Panc1 (cell line): ENCODE results near the gene GNAT2. TPM values are rescaled to one million over a fixed set of nuclear protein-coding genes. Genes with fewer than 3 reads are reported as not detected.

Experiments used
- ATAC-seq: fragments of 200-7000 bp; cut with Tn5 transposase; 2 replicates; pipeline ENCODE4 v1.9.1; 2020; ENCODE audit warnings: mild to moderate bottlenecking, moderate library complexity
- BruUV-seq: library from RNA; stranded (reverse); fragments of 400-500 nt; replicated peaks from 2 replicates; lab custom pipeline; 2021; lab: Mats Ljungman, UMichigan
- CTCF ChIA-PET: fragments of 300-600 bp; sonication (Branson Sonifier 250); formaldehyde crosslinking; loops from one replicate; lab custom pipeline; 2022; ENCODE audit warnings: antibody characterized with exemption; lab: Charles Lee
- POLR2A ChIA-PET: fragments of 300-600 bp; sonication (Branson Sonifier 250); formaldehyde crosslinking; loops from one replicate; lab custom pipeline; 2022; ENCODE audit warnings: antibody characterized with exemption; lab: Charles Lee
- DNase-seq: peaks from one replicate; pipeline ENCODE4 v3.0.0-alpha.2; 2010; ENCODE audit warnings: low read depth, low spot score
- H3K27ac ChIP-seq: 2 replicates; pipeline ENCODE4 v1.5.1; 2011; ENCODE audit warnings: mild to moderate bottlenecking, low read length, inconsistent platforms
- H3K27me3 ChIP-seq: fragments of 200-500 bp; sonication (Bioruptor generic); 2 replicates; pipeline ENCODE4 v1.6.0; 2014; ENCODE audit warnings: low read length, inconsistent platforms; ENCODE audit not compliant: control insufficient read depth, insufficient read depth
- H3K36me3 ChIP-seq: fragments of 200-500 bp; sonication (Bioruptor generic); 2 replicates; pipeline ENCODE4 v1.5.1; 2014; ENCODE audit warnings: inconsistent platforms, mild to moderate bottlenecking, low read length, moderate library complexity; ENCODE audit not compliant: control insufficient read depth, insufficient read depth
- H3K4me1 ChIP-seq: 2 replicates; pipeline ENCODE4 v1.5.1; 2011; ENCODE audit warnings: inconsistent platforms, mild to moderate bottlenecking, low read length, moderate library complexity; ENCODE audit not compliant: control insufficient read depth, insufficient read depth
- H3K4me3 ChIP-seq, 2 experiments: 2 replicates each; pipeline ENCODE4 v1.5.1; 2011 to 2012; ENCODE audit warnings: low read depth in 2 of 2, low read length in 2 of 2, mild to moderate bottlenecking in 2 of 2, inconsistent platforms in 1 of 2, moderate library complexity in 1 of 2
- H3K9me3 ChIP-seq: fragments of 200-500 bp; sonication (Bioruptor generic); 2 replicates; pipeline ENCODE4 v1.5.1; 2014; ENCODE audit warnings: low read depth, mild to moderate bottlenecking, inconsistent platforms, low read length, moderate library complexity; ENCODE audit not compliant: control insufficient read depth, insufficient read depth
- CTCF ChIP-seq: fragments of 450-650 bp; IDR thresholded peaks from 2 replicates; pipeline ENCODE4 v1.5.1; 2017; ENCODE audit warnings: mild to moderate bottlenecking
- POLR2AphosphoS5 ChIP-seq: IDR thresholded peaks from 2 replicates; pipeline ENCODE4 v1.6.1; 2012; ENCODE audit warnings: mild to moderate bottlenecking, low read depth, low read length, moderate library complexity
- SIN3A ChIP-seq: IDR thresholded peaks from 2 replicates; pipeline ENCODE4 v1.6.1; 2012; ENCODE audit warnings: low read depth, mild to moderate bottlenecking, low read length, moderate library complexity, borderline replicate concordance; ENCODE audit not compliant: insufficient read depth
- TCF7L2 ChIP-seq: IDR thresholded peaks from 2 replicates; pipeline ENCODE4 v1.6.1; 2011; ENCODE audit warnings: mild to moderate bottlenecking, low read depth, low read length, inconsistent platforms
- in situ Hi-C: cut with HindIII; loops from 2 replicates; pipeline ENCODE4 v1.10.0; 2016; ENCODE audit warnings: low sequenced_read_pairs, low pct_unique_long_range_greater_than_20kb
- intact Hi-C: fragments of 100-400 bp; cut with micrococcal nuclease; formaldehyde crosslinking; loops from one replicate; pipeline ENCODE4 v1.10.0; 2022; ENCODE audit not compliant: unreplicated experiment
- total RNA-seq: library from RNA; stranded (reverse); gene quantifications from one replicate; pipeline ENCODE4 v1.2.1, GENCODE V29; 2021; ENCODE audit not compliant: unreplicated experiment
- TF ChIP-seq, protein P1 (sequence below), 2 experiments: IDR thresholded peaks; 2 replicates each; pipeline ENCODE4 v1.6.1; 2011 to 2012; ENCODE audit warnings: low read depth in 2 of 2, control low read depth in 1 of 2, low read length in 1 of 2, mild to moderate bottlenecking in 1 of 2, moderate library complexity in 1 of 2; ENCODE audit not compliant: insufficient read depth in 1 of 2

The GNAT2 gene
- total RNA-seq, 1 experiment from 2014 or later: 0.44 TPM

GRCh38 chr1:109584766-109585165 is 34.6 kb downstream of the GNAT2 start:
- Histone ChIP-seq H3K27me3 (no peaks in the 10 kb centered on the region), H3K4me3 (no peak overlapping the region), H3K4me1 (no peaks in the 10 kb centered on the region), H3K9me3 (no peaks in the 10 kb centered on the region), H3K27ac (no peak overlapping the region), H3K36me3 (peaks cover 23% of the 10 kb centered on the region)
- intact Hi-C loops (no loop called here), in situ Hi-C loops (no loop called here)
- POLR2A ChIA-PET: no interaction called here
- DNase-seq (no peak), ATAC-seq (no peak)
- CTCF ChIA-PET: no interaction called here
- TF ChIP-seq CTCF (no peak), TCF7L2 (no peak), POLR2AphosphoS5 (no peak), SIN3A (no peak)
- TF ChIP-seq, protein P1, sequence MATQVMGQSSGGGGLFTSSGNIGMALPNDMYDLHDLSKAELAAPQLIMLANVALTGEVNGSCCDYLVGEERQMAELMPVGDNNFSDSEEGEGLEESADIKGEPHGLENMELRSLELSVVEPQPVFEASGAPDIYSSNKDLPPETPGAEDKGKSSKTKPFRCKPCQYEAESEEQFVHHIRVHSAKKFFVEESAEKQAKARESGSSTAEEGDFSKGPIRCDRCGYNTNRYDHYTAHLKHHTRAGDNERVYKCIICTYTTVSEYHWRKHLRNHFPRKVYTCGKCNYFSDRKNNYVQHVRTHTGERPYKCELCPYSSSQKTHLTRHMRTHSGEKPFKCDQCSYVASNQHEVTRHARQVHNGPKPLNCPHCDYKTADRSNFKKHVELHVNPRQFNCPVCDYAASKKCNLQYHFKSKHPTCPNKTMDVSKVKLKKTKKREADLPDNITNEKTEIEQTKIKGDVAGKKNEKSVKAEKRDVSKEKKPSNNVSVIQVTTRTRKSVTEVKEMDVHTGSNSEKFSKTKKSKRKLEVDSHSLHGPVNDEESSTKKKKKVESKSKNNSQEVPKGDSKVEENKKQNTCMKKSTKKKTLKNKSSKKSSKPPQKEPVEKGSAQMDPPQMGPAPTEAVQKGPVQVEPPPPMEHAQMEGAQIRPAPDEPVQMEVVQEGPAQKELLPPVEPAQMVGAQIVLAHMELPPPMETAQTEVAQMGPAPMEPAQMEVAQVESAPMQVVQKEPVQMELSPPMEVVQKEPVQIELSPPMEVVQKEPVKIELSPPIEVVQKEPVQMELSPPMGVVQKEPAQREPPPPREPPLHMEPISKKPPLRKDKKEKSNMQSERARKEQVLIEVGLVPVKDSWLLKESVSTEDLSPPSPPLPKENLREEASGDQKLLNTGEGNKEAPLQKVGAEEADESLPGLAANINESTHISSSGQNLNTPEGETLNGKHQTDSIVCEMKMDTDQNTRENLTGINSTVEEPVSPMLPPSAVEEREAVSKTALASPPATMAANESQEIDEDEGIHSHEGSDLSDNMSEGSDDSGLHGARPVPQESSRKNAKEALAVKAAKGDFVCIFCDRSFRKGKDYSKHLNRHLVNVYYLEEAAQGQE (IDR thresholded peaks at IDR 0.05; ENCODE audit: insufficient read depth in 1 of 2, low read depth in 2 of 2, low read length in 1 of 2): no peak
- BruUV-seq: no TSS peak

GRCh38 chr1:109582021-109582420 is 37.4 kb downstream of the GNAT2 start:
- DNase-seq: no peak
- no peaks in the 10 kb centered on the region for H3K27me3 ChIP-seq
- H3K36me3 ChIP-seq: peaks cover 18% of the 10 kb centered on the region
- H3K4me3 ChIP-seq: no peak overlapping the region
- H3K9me3 ChIP-seq: no peaks in the 10 kb centered on the region
- BruUV-seq: no TSS peak
- H3K27ac ChIP-seq: no peak overlapping the region
- no peak for ATAC-seq
- ChIA-PET CTCF (interaction anchor here (0.6 kb wide), 1 partner anchor 223 kb away, joined by 4 read pairs; no protein-coding TSS in a partner anchor), POLR2A (no interaction called here)
- TF ChIP-seq TCF7L2: no peak
- no peak for TF ChIP-seq POLR2AphosphoS5
- no peak for TF ChIP-seq CTCF
- no peak for TF ChIP-seq SIN3A
- TF ChIP-seq, protein P1 (IDR thresholded peaks at IDR 0.05; ENCODE audit: insufficient read depth in 1 of 2, low read depth in 2 of 2, low read length in 1 of 2): no peak
- intact Hi-C loops (no loop called here), in situ Hi-C loops (no loop called here)
- no peaks in the 10 kb centered on the region for H3K4me1 ChIP-seq
